ENCODE results near the gene C20orf204. TPM values are rescaled to one million over a fixed set of nuclear protein-coding genes. Genes with fewer than 3 reads are reported as not detected.

The C20orf204 gene
- total RNA-seq, 2 donors from 2014 or later = 0.52 to 3.0 TPM

DNA sequence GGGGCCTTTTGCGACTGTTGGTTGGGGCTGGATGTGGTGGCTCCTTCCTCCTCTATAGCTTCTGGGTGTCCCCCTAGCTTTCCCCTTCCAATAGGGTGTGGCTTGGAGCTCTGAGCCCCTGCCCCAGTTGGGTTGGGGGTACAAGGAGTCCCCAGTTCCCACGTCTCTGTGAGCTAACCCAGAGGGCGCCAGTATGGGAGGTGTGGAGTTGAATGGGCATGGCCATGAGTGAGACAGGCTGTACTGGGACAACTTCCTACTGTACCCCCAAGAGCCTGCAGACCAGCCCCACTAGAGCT is 1.2 kb downstream of the C20orf204 start:
- intact Hi-C loops (cut with DNase I) = loop anchor here (5.0 kb wide), 1 partner anchor 80 kb away; no protein-coding TSS in a partner anchor
- WGBS, 2 donors = 67 to 69% methylated on average over 1 to 3 of the region's 3 CpGs
- ATAC-seq (no peak), DNase-seq (no peak)
- H3K4me3 ChIP-seq = no peak overlapping the region
- H3K27ac ChIP-seq = no peak overlapping the region
- H3K9me3 ChIP-seq = no peaks in the 10 kb centered on the region
- H3K36me3 ChIP-seq (replicated peaks in 1 of 2; ENCODE audit: insufficient read depth in 1 of 2, low read depth in 2 of 2) = peaks cover 0 to 10% of the 10 kb centered on the region in 2 donors
- no peak for TF ChIP-seq CTCF (IDR thresholded peaks at IDR 0.05)
- TF ChIP-seq POLR2A (IDR thresholded peaks at IDR 0.05) = no peak
- peaks cover 31% of the 10 kb centered on the region for H3K4me1 ChIP-seq
- peaks cover 0 to 2% of the 10 kb centered on the region in 2 donors for H3K27me3 ChIP-seq

- 8 to 16% methylated on average over 19 to 36 of the region's 36 CpGs for WGBS, 2 donors
- Histone ChIP-seq H3K27ac (no peak overlapping the region), H3K27me3 (peaks cover 0 to 5% of the 10 kb centered on the region in 2 donors), H3K9me3 (no peaks in the 10 kb centered on the region), H3K4me1 (peaks cover 34% of the 10 kb centered on the region), H3K36me3 (replicated peaks in 1 of 2; ENCODE audit: insufficient read depth in 1 of 2, low read depth in 2 of 2) (peaks cover 0 to 5% of the 10 kb centered on the region in 2 donors), H3K4me3 (no peak overlapping the region)
- DNase-seq (no peak), ATAC-seq (no peak)
- TF ChIP-seq CTCF (IDR thresholded peaks at IDR 0.05) (no peak), POLR2A (IDR thresholded peaks at IDR 0.05) (no peak)
- intact Hi-C loops (cut with DNase I) = loop anchor here (5.0 kb wide), 1 partner anchor 80 kb away; no protein-coding TSS in a partner anchor
Observed at GRCh38 chr20:64037498-64038213, 1.7 kb downstream of the C20orf204 start.

DNA sequence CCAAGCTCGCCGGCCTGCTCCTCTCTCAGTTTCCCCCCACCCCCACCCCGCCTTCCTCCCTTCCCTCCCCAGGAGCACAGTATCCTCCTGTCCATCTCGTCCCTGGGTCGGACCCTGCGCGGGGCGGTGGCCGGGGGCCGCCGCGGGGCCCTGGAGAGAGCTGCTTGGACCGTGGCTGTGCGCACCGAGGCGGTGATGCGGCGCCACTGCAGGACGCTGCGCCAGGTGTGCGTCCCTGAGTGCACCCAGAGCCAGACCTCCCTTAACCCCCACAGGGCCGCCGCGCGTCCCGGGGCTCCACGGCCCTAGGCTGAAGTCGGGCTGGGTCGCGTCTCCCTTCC is 2.2 kb downstream of the C20orf204 start:
- Histone ChIP-seq H3K4me3 (no peak overlapping the region), H3K4me1 (peaks cover 34% of the 10 kb centered on the region), H3K27me3 (peaks cover 0 to 5% of the 10 kb centered on the region in 2 donors), H3K27ac (peak overlapping the region in 2 of 4 donors; percentile 67 to 82), H3K36me3 (replicated peaks in 1 of 2; ENCODE audit: insufficient read depth in 1 of 2, low read depth in 2 of 2) (peaks cover 0 to 3% of the 10 kb centered on the region in 2 donors), H3K9me3 (no peaks in the 10 kb centered on the region)
- intact Hi-C loops (cut with DNase I) = loop anchor here (5.0 kb wide), 1 partner anchor 79 kb away; no protein-coding TSS in a partner anchor
- DNase-seq = peak in 1 of 4 donors; percentile 34
- 0 to 1% methylated on average over 1 to 21 of the region's 30 CpGs for WGBS, 2 donors
- peak; percentile 30 for ATAC-seq
- TF ChIP-seq CTCF (IDR thresholded peaks at IDR 0.05) (no peak), POLR2A (IDR thresholded peaks at IDR 0.05) (no peak)

DNA sequence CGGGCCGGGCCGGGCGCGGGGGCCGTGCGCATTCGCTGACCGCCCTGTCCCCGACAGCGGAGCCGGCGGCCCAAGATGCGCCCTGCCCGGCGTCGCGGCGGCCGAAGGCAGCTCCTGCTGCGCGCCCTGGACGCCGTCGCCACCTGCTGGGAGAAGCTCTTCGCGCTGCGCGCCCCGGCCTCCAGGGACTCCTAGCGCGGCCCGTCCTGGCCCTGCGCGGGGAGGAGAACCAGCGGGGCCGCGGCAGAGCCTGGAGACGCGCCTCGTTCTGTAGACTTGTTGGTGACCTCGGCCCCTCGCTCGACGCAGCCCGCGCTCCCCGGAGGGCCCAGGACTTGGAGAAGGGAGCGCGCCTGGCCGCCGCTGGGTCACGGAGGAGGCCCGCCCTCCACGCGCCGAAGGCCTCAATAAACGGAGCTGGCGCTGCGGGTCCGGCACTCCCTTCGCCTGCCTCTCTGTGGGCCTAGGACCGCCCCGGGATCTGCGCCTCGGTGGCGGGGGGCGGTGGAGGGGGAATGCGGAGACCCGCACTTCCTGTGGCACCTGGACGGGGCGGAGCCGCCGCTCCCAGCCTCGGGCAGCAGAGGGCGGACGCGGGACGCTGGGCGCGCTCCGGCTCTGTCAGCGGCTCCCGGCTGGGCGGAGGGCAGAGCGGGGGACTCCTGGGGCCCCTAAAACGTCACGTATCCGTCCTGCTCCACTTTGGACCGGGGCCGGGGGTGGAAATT is 2.7 kb downstream of the C20orf204 start:
- peak in 1 of 3 donors; percentile 52 for TF ChIP-seq POLR2A (IDR thresholded peaks at IDR 0.05)
- TF ChIP-seq CTCF (IDR thresholded peaks at IDR 0.05) = peak; percentile 66 to 79 (median 75)
- 0 to 1% methylated on average over 3 to 91 of the region's 91 CpGs for WGBS, 2 donors
- ATAC-seq (peak; percentile 85), DNase-seq (peak; percentile 75 to 82 (median 77))
- Histone ChIP-seq H3K27ac (peak overlapping the region; percentile 25 to 82 (median 58)), H3K9me3 (no peaks in the 10 kb centered on the region), H3K36me3 (replicated peaks in 1 of 2; ENCODE audit: insufficient read depth in 1 of 2, low read depth in 2 of 2) (peaks cover 0 to 2% of the 10 kb centered on the region in 2 donors), H3K27me3 (peaks cover 0 to 5% of the 10 kb centered on the region in 2 donors), H3K4me1 (peaks cover 34% of the 10 kb centered on the region), H3K4me3 (peak overlapping the region in 1 of 2 donors; percentile 22)
- intact Hi-C loops (cut with DNase I) = loop anchor here (5.0 kb wide), 1 partner anchor 79 kb away; no protein-coding TSS in a partner anchor
